Measurements from ENCODE around the gene CELF4. TPM values are rescaled to one million over a fixed set of nuclear protein-coding genes. Genes with fewer than 3 reads are reported as not detected.

Gene CELF4
- total RNA-seq, 1 experiment from 2014 or later, result not detected

DNA sequence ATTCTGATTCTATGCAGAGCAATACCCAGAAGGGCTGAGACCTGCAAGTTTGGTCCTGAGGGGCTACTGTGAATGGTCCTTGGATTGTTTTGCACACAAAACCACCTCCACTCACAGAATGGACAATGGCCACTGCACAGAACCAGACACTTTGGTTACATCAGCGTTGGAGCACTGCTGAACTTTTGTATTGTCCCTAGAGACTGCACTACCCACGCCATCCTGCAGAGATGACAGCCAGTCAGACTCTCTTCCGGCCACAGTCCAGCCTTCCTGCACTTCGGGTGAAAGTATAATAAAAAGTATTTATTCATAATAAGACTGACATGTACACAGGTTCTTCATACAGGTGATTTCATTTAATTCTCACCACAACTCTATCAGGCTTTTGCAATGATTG, 35.7 kb downstream of the CELF4 start:
- no peaks in the 10 kb centered on the region for H3K4me1 ChIP-seq (ENCODE audit: control insufficient read depth, insufficient read depth, low read length)
- DNase-seq (ENCODE audit: low read depth, low spot score) (no peak), ATAC-seq (no peak)
- in situ Hi-C loops (cut with HindIII; ENCODE audit: low pct_unique_long_range_greater_than_20kb, low sequenced_read_pairs) (no loop called here), intact Hi-C loops (cut with micrococcal nuclease; ENCODE audit: unreplicated experiment) (no loop called here)
- ChIA-PET POLR2A (no interaction called here), CTCF (no interaction called here)
- no peaks in the 10 kb centered on the region for H3K36me3 ChIP-seq (ENCODE audit: control insufficient read depth, insufficient read depth, low read length)
- TF ChIP-seq, protein P1, sequence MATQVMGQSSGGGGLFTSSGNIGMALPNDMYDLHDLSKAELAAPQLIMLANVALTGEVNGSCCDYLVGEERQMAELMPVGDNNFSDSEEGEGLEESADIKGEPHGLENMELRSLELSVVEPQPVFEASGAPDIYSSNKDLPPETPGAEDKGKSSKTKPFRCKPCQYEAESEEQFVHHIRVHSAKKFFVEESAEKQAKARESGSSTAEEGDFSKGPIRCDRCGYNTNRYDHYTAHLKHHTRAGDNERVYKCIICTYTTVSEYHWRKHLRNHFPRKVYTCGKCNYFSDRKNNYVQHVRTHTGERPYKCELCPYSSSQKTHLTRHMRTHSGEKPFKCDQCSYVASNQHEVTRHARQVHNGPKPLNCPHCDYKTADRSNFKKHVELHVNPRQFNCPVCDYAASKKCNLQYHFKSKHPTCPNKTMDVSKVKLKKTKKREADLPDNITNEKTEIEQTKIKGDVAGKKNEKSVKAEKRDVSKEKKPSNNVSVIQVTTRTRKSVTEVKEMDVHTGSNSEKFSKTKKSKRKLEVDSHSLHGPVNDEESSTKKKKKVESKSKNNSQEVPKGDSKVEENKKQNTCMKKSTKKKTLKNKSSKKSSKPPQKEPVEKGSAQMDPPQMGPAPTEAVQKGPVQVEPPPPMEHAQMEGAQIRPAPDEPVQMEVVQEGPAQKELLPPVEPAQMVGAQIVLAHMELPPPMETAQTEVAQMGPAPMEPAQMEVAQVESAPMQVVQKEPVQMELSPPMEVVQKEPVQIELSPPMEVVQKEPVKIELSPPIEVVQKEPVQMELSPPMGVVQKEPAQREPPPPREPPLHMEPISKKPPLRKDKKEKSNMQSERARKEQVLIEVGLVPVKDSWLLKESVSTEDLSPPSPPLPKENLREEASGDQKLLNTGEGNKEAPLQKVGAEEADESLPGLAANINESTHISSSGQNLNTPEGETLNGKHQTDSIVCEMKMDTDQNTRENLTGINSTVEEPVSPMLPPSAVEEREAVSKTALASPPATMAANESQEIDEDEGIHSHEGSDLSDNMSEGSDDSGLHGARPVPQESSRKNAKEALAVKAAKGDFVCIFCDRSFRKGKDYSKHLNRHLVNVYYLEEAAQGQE (IDR thresholded peaks at IDR 0.05; ENCODE audit: insufficient read depth in 1 of 2, low read depth in 2 of 2, low read length in 1 of 2), result no peak
- no peak for TF ChIP-seq POLR2AphosphoS5 (IDR thresholded peaks at IDR 0.05; ENCODE audit: low read depth, low read length)
- TF ChIP-seq, protein P2, sequence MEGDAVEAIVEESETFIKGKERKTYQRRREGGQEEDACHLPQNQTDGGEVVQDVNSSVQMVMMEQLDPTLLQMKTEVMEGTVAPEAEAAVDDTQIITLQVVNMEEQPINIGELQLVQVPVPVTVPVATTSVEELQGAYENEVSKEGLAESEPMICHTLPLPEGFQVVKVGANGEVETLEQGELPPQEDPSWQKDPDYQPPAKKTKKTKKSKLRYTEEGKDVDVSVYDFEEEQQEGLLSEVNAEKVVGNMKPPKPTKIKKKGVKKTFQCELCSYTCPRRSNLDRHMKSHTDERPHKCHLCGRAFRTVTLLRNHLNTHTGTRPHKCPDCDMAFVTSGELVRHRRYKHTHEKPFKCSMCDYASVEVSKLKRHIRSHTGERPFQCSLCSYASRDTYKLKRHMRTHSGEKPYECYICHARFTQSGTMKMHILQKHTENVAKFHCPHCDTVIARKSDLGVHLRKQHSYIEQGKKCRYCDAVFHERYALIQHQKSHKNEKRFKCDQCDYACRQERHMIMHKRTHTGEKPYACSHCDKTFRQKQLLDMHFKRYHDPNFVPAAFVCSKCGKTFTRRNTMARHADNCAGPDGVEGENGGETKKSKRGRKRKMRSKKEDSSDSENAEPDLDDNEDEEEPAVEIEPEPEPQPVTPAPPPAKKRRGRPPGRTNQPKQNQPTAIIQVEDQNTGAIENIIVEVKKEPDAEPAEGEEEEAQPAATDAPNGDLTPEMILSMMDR (IDR thresholded peaks at IDR 0.05), result no peak
- TF ChIP-seq SIN3A (IDR thresholded peaks at IDR 0.05; ENCODE audit: borderline replicate concordance, insufficient read depth, low read depth, low read length), result no peak
- TF ChIP-seq TCF7L2 (IDR thresholded peaks at IDR 0.05; ENCODE audit: low read depth, low read length), result no peak
- H3K9me3 ChIP-seq (ENCODE audit: control insufficient read depth, insufficient read depth, low read depth, low read length), result no peaks in the 10 kb centered on the region
- BruUV-seq (replicated peaks), result no TSS peak
- no peak overlapping the region for H3K4me3 ChIP-seq (ENCODE audit: low read depth in 2 of 2, low read length in 2 of 2)
- H3K27me3 ChIP-seq (ENCODE audit: control insufficient read depth, insufficient read depth, low read length), result peaks cover 4% of the 10 kb centered on the region; the same call in 1 of the 2 replicates
- H3K27ac ChIP-seq (ENCODE audit: low read length), result no peak overlapping the region

DNA sequence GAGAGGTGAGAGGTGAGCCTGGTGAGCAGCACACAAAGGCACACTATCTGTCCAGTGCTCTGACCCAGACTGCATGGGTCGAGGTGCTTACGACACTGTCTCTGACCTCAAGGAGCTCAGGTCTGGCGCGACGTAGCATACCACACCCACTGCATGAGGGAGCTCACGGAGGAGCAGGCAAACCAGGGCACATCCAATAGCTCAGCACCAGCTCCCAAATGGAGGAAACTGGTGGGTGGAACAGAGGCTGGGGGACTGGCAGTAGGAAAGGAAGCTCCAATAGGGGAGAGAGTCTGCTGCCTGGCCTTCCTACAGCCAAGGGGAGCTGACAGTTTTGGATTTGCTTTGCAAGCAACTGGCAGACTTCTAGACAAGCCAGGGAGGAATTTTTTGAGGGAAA, 36.3 kb downstream of the CELF4 start:
- Histone ChIP-seq H3K27ac (ENCODE audit: low read length) (no peak overlapping the region), H3K4me1 (ENCODE audit: control insufficient read depth, insufficient read depth, low read length) (no peaks in the 10 kb centered on the region), H3K9me3 (ENCODE audit: control insufficient read depth, insufficient read depth, low read depth, low read length) (no peaks in the 10 kb centered on the region), H3K4me3 (ENCODE audit: low read depth in 2 of 2, low read length in 2 of 2) (no peak overlapping the region), H3K27me3 (ENCODE audit: control insufficient read depth, insufficient read depth, low read length) (peaks cover 4% of the 10 kb centered on the region; the same call in 1 of the 2 replicates), H3K36me3 (ENCODE audit: control insufficient read depth, insufficient read depth, low read length) (no peaks in the 10 kb centered on the region)
- TF ChIP-seq, protein P2 (IDR thresholded peaks at IDR 0.05), result no peak
- TF ChIP-seq, protein P1 (IDR thresholded peaks at IDR 0.05; ENCODE audit: insufficient read depth in 1 of 2, low read depth in 2 of 2, low read length in 1 of 2), result no peak
- no peak for TF ChIP-seq SIN3A (IDR thresholded peaks at IDR 0.05; ENCODE audit: borderline replicate concordance, insufficient read depth, low read depth, low read length)
- no TSS peak for BruUV-seq (replicated peaks)
- POLR2A ChIA-PET, result no interaction called here
- CTCF ChIA-PET, result no interaction called here
- ATAC-seq (no peak), DNase-seq (ENCODE audit: low read depth, low spot score) (no peak)
- intact Hi-C loops (cut with micrococcal nuclease; ENCODE audit: unreplicated experiment) (no loop called here), in situ Hi-C loops (cut with HindIII; ENCODE audit: low pct_unique_long_range_greater_than_20kb, low sequenced_read_pairs) (no loop called here)
